Activated CD4-positive, alpha-beta T cell treated with anti-CD3 and anti-CD28 coated beads, Interleukin-2, amount 50 U/mL, for 24 hours (primary cell): ENCODE measurements around the gene ST6GALNAC6.

Source experiments
- DNase-seq, 2 donors: peaks; one replicate each; pipeline ENCODE4 v3.0.0-alpha.2; 2020; ENCODE audit warnings: low read depth in 1 of 2, low spot score in 1 of 2

ST6GALNAC6 gene

GRCh38 chr9:127917603-127918002 lies 18.2 kb upstream of the ST6GALNAC6 start:
- no peak for DNase-seq

DNA sequence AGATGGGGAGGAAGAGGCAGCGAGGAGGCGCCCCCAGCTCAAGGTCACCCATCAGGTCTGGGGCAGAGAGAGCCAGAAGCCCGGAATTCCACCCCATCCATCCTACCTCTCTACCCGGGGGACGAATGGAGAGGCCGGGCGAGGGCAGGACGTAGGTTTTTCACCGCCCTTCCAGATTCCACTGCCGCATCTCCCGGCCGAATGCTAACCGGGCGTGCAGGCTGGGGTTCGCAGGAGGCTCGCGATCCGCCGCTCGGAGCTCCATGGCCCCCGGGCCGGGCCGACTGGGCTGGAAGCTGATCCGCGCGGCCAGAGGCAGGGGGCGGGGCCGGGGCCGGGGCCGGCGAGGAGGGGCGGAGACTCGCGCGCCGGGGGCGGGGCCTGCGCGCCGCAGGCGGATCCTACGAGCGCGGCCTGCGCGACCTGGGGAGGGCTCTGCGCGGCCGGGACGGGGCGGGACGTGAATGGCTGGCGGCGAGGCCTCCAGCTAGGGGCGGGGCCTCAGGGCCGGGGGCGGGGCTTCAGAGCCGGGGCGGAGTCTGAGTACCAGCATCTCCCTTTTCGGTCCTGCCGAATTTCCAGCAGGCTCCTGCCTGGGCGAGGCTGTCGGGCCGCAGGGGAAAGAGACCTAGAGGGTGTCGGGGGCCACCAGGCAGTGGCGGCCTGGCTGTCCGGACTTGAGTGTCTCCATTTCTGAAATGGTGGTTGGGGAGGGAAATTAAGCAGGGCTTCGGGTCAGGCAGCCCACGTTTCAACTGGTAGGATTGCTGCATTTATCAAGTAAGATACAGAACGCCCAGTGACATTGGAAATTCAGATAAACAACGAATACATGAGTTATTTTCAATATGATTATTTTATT lies 17.5 kb upstream of the ST6GALNAC6 start, which contains the start of gene ST6GALNAC4:
ST6GALNAC4 (minus strand) TSS at position 322 of the 862 bp plus-strand sequence. CDS start 622 bp downstream, outside the sequence.
- peak; percentile 93 to 98 for DNase-seq

- no peak for DNase-seq
Measured at GRCh38 chr9:127915801-127916719, 16.7 kb upstream of the ST6GALNAC6 start.

- no peak for DNase-seq
Measured at GRCh38 chr9:127915325-127915752, 15.9 kb upstream of the ST6GALNAC6 start.

DNA sequence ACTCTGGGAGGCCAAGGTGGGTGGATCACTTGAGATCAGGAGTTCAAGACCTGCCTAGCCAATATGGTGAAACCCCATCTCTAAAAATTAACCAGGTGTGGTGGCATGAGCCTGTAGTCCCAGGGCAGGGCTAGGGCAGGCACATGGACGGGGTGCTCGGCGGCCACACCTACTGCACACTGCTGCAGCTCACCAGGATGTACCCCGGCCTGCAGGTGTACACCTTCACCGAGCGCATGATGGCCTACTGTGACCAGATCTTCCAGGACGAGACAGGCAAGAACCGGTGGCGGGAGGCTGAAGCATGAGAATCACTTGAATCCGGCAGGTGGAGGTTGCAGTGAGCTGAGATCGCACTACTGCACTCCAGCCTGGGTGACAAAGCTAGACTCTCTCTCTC lies 14.3 kb upstream of the ST6GALNAC6 start:
- no peak for DNase-seq

GRCh38 chr9:127912882-127913281 lies 13.5 kb upstream of the ST6GALNAC6 start:
- DNase-seq: no peak

GRCh38 chr9:127912296-127912695 lies 12.9 kb upstream of the ST6GALNAC6 start:
- DNase-seq: no peak

DNA sequence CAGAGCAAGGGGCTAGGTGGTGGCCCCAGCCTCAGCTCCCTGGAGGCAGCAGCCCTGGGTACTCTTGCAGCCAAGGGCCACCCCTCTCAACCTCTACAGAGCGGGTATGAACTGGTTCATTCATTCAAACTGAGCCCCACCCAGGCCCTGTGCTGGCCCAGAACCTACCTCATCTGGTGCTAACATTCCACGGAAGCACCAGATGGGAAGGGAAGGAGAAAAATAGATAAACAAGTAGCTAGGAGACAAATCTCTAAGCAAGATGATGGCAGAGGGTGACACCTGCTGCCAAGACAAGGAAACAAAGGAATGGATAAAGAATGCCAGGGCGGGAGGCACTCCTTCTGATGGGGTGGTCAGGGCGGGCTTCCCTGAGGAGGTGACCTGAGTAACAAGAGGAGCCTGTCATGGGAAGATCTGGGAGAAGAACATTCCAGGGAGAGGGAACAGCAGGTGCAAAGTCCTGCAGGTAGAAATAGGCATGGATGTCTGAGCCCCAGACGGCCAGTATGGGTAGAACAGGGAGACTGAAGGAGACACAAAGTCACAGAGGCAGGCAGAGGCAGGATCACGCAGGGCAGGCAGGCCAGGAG lies 11.3 kb upstream of the ST6GALNAC6 start:
- DNase-seq: no peak

DNA sequence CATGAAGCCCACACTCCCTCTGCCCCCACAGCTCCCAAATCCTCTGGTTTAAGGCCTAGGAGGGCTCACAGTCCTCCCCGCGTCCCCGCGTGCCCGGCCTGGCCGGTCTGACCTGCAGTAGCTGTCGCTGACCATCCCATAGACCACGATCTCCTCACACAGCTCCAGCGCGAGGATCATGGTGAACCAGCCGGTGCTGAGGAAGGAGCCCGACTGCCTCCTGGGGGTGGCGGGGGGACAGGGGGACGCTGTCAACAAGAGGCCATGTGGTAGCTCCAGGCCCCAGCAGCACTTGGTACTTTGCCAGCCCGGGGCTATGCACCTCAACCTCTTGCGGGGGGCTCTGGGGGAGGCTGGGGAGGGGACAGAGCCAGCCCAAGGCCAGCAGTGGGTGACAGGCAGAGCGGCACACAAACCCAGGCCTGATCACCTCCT lies 10.5 kb upstream of the ST6GALNAC6 start:
- DNase-seq: no peak

DNA sequence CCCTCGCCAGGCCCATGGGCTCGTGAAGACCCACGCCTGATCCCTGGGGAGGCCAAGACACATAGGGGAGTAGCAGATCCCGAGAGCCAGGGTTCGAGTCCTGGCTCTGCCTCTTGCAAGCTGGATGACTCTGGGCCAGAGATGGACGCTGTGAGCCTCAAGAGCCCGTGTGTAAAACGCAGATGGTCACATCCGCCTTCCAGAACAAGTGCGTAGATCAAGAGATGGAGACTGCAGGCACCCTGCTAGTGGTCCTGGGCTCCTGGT lies 9.2 kb upstream of the ST6GALNAC6 start:
- DNase-seq: no peak

GRCh38 chr9:127907867-127908659 lies 8.7 kb upstream of the ST6GALNAC6 start:
- DNase-seq: no peak

- no peak for DNase-seq
Measured at GRCh38 chr9:127905788-127906191, 6.4 kb upstream of the ST6GALNAC6 start.

DNA sequence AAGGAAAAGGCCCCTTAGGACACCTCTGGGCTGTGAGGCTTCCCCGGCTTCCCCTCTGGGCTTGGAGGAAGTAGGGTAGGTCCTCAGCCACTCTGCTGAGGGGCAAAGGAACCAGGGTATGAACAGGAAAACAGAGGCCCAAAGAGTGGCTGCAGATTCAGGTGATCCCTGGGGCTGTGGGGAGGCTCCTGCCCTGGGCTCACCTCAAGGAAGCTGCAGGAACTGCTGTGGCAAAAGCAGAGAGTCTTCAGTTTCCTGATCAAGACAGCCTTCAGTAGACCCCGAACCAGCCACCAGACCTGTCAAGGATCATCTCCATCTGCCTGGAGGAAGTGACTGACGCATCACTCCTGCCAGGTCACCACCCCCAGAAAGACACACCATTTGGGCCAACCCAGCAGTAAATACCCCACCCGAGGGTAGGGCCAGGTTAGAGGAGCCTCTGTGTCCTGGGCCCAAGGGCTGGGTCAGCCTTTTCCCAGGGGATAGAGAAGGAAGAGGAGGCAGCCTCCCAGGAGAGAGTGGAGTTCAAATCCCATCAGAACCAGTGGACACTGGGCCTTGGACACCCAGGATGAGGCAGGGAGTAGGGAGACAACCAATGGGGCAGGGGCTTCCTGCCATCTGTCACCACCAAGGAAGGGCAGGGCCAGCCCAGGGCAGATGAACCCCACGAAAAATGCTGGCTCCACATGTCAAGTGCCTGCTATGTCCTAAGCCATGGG lies 5.8 kb upstream of the ST6GALNAC6 start:
- no peak for DNase-seq

GRCh38 chr9:127904561-127905003 lies 5.2 kb upstream of the ST6GALNAC6 start:
- no peak for DNase-seq

- peak in 1 of 2 donors; percentile 69 for DNase-seq
Measured at GRCh38 chr9:127903557-127904475, 4.4 kb upstream of the ST6GALNAC6 start.

DNA sequence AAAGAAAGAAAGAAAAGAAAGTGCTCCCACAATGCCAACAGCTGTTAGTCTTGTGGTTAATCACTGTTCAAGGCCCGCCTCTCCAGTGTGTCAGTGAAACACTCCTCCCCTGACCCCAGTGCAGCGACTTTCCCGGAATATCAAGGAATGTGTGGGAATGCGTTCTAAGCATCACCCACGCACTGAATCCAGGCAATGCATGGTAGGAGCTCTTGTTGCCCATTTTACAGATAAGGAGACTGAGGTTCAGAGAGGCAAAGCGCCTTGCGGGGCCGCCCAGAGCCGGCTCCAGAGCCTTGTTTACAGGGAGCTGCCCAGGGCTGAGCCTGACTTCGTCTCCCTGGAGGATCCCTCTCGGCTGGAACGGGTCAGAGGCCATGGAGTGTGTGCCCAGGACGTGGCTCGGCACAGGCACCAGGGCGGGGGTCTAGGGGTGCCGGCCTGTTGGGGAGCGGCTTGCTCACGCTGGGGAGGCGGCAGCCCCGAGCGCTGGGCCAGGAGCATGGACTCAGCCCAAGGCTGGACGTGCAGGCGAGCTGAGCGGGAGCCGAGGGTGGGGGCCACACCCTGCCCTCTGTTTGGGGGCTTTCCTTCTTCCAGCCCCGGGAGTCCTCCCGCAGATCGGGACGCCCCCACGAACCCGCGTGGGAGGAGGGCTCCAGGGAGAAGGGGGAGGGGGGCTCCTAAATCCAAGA lies 823 bp downstream of the ST6GALNAC6 start:
- no peak for DNase-seq

DNA sequence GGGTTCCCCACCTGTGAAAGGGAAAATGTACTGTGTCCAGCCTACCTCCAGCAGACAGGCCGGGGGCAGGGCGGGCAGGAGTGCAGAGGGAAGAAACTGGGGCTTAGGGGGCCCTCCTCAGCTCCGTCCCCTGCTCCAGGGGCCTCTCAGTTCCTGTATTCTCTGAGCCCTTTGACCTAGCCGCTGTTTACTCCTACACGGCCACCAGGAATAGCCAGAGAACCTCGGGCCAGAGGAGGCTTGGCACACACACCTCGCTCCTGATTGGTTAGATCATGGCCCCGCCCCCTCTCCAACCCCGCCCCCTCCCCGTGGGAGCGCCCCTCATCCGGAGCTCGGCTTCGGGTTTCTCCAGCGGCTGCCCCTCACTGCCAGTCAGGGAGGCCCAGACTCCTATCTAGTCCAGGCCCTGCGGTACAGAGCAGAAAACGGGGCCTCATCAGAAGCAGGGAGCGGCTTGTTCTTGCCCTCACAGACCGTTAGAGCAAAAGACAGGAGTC lies 2.2 kb downstream of the ST6GALNAC6 start:
- no peak for DNase-seq
